GM18858 (cell line): ENCODE results near the gene TMEM53.

ENCODE experiments used
- ATAC-seq: cut with Tn5 transposase; IDR thresholded peaks from one replicate; pipeline ENCODE4 v1.9.1; 2021; ENCODE audit not compliant: unreplicated experiment

Gene TMEM53

DNA sequence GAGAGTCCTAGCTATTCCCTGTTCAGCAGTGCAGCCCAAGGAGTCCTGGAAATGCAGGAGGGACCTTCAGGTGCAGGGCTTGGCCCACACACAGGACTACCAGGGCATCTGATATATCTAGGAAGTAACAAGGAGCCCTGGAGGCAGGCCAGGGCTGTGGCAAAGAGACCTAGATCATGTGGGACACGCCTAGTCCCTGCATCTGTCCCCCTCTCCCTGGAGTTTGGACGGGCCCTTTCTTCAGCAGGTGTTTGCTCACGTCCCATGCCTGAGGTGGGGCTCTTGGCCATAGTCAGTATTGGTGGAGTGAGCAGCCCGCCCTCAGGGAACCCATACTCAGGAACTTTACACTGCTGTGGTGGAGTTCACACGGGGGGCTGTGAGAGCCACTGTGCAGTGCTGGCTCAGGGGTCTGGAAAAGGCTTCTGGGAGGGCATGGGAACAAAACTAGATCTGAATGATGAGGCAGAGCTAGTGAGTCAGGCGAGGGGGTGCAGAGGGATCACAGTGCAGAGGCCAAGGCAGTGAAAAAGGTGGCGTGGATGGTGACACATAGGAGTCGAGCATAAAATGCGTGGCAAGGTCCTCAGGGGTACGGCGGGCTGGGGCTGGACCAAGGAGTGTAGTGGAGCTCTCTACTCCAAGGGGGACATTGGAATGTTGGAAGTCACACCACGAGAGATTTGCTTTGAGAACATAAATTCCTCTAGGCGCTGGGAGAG lies 25.6 kb downstream of the TMEM53 start:
- no peak for ATAC-seq

DNA sequence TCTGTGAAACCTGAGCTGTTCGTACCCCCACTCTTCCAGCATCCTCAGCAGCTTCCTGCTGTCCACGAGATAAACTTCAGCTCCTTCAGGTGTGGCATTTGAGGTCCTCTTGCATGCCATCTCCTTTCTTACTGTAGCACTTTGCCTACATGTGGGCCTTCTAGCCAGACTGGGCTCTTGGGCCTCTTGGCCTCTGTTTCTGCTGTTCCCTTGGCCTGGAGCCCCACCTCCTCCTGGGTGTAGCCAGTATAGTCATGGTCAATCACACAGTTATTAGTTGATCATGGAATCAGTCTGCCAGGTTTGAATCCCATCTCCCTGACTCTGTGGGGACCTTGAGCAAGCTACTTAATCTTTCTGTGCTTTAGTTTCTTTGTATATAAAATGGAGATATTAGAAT lies 26.4 kb downstream of the TMEM53 start:
- ATAC-seq, result no peak

GRCh38 chr1:44646261-44647110 lies 27.8 kb downstream of the TMEM53 start:
- no peak for ATAC-seq

DNA sequence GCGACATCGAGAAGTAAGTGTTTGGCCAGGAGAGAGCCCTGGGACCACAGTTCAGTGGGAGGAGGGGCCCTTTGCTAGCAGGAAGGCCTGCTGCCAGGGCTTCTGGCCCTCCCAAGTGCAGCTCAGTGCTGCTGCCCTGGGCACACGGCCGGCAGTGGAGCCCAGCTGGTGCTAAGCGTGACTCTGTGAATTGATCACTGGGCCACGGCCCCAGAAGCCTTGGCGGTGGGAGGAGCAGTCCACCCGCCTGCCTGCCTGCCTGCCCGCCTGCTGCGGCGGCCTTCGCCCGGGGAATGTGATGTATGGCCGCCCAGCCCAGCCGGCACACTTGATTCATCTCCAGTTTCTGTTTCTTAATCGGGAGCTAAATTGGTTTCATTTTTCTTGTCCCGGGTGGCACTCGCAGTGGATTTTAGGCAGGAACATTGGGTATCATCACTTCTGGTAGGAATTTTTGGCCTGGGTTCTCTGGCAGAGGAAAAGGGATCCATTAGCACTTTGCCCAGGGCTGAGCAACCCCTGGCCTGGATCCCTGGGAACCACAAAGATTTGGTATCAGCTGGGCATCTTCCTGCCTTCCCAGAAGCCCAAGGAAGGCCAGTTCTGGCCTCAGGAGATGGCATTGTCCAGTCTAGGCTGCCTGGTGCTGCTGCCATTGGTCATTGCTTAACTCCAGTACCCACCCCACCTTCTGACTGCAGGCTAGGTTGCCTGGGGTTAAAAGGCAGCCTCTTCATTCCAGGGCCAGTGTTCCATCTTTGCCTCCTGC lies 28.6 kb downstream of the TMEM53 start:
- ATAC-seq, result no peak

GRCh38 chr1:44644806-44645205 lies 29.5 kb downstream of the TMEM53 start:
- no peak for ATAC-seq

GRCh38 chr1:44643721-44644334 lies 30.5 kb downstream of the TMEM53 start:
- no peak for ATAC-seq

- ATAC-seq, result no peak
These were observed 31.4 kb downstream of the TMEM53 start for GRCh38 chr1:44642925-44643324.

GRCh38 chr1:44642255-44642654 lies 32.0 kb downstream of the TMEM53 start:
- no peak for ATAC-seq

DNA sequence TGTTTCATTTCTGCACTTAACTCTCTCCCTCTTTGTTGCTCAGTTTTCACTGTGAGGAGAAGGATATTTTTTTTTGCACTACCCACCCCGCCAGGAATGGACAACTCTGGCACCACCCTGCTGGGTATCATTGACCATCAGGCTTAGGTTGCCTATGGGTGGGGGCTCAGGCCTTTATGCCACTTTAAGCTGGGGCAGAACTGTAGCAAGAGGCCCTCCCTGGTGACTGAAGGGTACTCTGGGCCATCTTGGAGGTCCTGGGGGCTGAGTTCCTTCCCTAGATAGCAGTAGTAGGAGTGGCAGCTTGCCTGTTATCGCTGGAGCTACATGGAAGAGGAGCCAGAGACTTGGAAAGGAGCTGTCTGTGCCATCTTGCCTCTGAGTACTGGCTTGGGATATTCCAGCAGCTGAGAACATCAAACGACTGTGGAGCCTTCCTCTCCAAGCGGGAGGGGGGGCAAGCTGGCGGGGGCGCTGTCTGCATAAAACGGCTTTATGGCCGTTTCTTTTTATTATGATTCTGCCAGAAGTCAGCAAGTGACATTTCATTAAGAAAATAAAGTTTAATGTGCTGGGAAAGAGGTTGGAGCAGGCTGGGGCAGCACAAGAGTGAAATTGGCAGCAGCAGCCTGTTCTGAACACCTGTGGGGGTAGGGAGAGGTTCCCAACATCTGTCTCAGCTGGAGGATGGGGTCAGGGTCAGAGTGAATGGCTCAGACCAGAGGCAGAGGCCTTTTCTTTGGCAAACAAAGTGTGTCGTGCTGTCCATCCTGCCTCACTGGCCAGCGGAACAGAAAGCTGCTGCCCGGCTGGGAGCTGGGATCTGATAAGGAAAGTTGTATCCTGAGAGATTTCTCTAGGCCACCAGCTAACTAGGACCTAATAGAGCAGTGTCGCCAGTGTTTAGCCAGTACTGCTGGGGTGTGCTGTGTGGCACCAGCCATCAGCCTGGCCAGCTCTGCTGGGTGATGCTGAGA lies 32.9 kb downstream of the TMEM53 start:
- no peak for ATAC-seq

GRCh38 chr1:44640200-44640853 lies 34.0 kb downstream of the TMEM53 start:
- no peak for ATAC-seq

DNA sequence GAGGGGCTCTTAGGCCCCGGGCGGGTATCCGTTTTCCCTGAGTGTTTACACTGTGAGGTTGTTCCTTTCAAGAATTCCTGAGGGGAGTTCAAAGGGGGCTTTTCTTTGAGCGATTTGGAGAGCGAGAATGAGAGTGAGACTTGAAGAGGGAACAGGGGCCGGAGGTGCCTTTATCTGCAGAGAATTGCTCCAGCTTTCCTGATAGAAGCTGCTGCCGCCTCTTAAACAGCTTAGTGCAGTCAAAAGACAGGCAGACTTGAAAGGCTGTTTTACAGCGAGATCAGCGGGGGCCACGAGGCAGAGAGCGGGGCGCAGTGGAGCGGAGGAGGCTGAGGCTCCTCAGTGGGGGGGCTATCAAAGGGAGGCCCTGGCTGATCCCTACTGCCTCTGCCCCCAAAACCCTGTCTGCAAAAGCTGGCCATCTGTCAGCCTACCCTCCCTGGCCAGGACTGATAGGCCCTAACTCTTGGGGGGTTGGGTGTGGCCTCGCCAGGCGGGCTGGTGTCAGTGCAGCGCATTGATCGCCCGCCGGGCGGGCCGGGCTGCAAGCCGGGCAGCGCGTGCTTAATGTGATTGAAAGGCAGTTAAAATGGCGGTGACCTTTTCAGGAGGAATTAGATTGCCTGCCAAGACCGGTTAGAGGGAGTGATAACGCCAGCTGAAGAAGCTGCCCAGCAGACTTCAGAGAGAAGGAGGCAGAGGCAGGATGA lies 36.4 kb downstream of the TMEM53 start:
- no peak for ATAC-seq

GRCh38 chr1:44636688-44637598 lies 37.3 kb downstream of the TMEM53 start:
- no peak for ATAC-seq

DNA sequence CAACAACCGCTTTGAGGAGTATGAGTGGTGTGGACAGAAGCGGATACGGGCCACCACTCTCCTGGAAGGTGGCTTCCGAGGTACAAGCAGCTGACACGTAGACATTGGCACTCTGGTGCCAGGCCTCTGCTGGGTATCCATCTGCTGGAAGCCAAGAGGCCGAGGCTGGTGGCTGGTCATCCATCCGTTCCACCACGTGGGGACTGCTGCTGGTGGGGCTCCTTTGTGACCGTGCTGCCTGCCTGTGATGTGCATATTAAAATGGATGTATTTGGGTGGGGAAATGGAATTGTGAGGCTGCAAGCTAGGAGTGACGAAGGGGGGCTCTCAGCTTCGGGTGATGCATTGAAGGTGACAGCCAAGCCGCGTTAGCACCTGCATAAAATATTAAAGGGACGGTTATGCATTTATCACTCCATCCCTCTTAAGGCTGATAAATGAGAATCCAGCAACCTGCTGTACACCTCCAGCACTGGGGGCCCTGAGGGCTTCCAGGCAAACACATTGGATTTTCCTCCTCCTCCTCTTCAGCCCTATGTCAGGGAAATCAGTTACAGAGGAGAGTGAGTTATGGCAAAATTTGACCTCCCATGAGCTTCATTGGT lies 38.1 kb downstream of the TMEM53 start:
- ATAC-seq, result no peak

GRCh38 chr1:44635439-44635838 lies 38.8 kb downstream of the TMEM53 start:
- no peak for ATAC-seq

GRCh38 chr1:44634606-44635189 lies 39.6 kb downstream of the TMEM53 start:
- no peak for ATAC-seq

- no peak for ATAC-seq
These were observed 41.7 kb downstream of the TMEM53 start for GRCh38 chr1:44632598-44632997.
